WTC11 (cell line): Measurements from ENCODE around the gene HACD3. TPM values are rescaled to one million over a fixed set of nuclear protein-coding genes. Genes with fewer than 3 reads are reported as not detected.
A peak's percentile ranks its signal among the peaks of the same experiment; 100 is the strongest.

ENCODE experiments used
- ATAC-seq: fragments of 200-7000 bp; cut with Tn5 transposase; 2 replicates; pipeline ENCODE4 v1.10.0; 2021; ENCODE audit warnings: mild to moderate bottlenecking, moderate library complexity
- CTCF ChIA-PET: fragments of 300-600 bp; sonication (Branson Sonifier 250); formaldehyde crosslinking; loops from one replicate; lab custom pipeline; 2021; ENCODE audit warnings: antibody characterized with exemption; lab: Charles Lee
- POLR2A ChIA-PET: fragments of 350-600 bp; sonication (Branson Sonifier 250); formaldehyde crosslinking; loops from one replicate; lab custom pipeline; 2021; ENCODE audit warnings: antibody characterized with exemption; lab: Charles Lee
- DNase-seq: peaks from one replicate; pipeline ENCODE4 v3.0.0; 2021; ENCODE audit warnings: low spot score
- H3K27ac Mint-ChIP-seq: 2 replicates; pipeline ENCODE4 v1.8.0; 2021; ENCODE audit warnings: mixed read lengths
- H3K27me3 Mint-ChIP-seq: 2 replicates; pipeline ENCODE4 v1.8.0; 2021; ENCODE audit warnings: low read depth, mild to moderate bottlenecking, moderate library complexity, mixed read lengths
- H3K36me3 Mint-ChIP-seq: 2 replicates; pipeline ENCODE4 v1.8.0; 2021; ENCODE audit warnings: mixed read lengths
- H3K4me1 Mint-ChIP-seq: 2 replicates; pipeline ENCODE4 v1.8.0; 2022; ENCODE audit warnings: mixed read lengths
- H3K4me3 Mint-ChIP-seq: 2 replicates; pipeline ENCODE4 v1.8.0; 2021; ENCODE audit warnings: mild to moderate bottlenecking, moderate library complexity, mixed read lengths
- H3K9me3 Mint-ChIP-seq: 2 replicates; pipeline ENCODE4 v1.8.0; 2021; ENCODE audit warnings: mixed read lengths
- E2F4 ChIP-seq: sonication (generic); formaldehyde crosslinking; IDR thresholded peaks from 2 replicates; pipeline ENCODE4 v1.8.1; 2022; ENCODE audit warnings: low read depth, mild to moderate bottlenecking, moderate library complexity, missing genetic modification reagents, borderline replicate concordance
- NR2C2 ChIP-seq: sonication (generic); formaldehyde crosslinking; IDR thresholded peaks from 2 replicates; pipeline ENCODE4 v1.8.0; 2022; ENCODE audit warnings: mild to moderate bottlenecking, missing genetic modification reagents
- TCF7 ChIP-seq: sonication (generic); formaldehyde crosslinking; IDR thresholded peaks from 2 replicates; pipeline ENCODE4 v1.8.0; 2022; ENCODE audit warnings: mild to moderate bottlenecking, low read depth, missing genetic modification reagents, moderate library complexity
- ZNF416 ChIP-seq: fragments of 250-450 bp; sonication (Bioruptor Pico); IDR thresholded peaks from 2 replicates; pipeline ENCODE4 v1.9.0; 2021; ENCODE audit warnings: mild to moderate bottlenecking, inconsistent platforms
- total RNA-seq: library from RNA; stranded (reverse); gene quantifications from 3 replicates; pipeline ENCODE4 v1.2.3, GENCODE V29; 2021
- TF ChIP-seq, protein P1 (sequence below): fragments of 250-450 bp; sonication (Bioruptor Pico); IDR thresholded peaks from 2 replicates; pipeline ENCODE4 v1.9.0; 2021; ENCODE audit warnings: mild to moderate bottlenecking
- TF ChIP-seq, protein P2 (sequence below): fragments of 250-450 bp; sonication (Bioruptor Pico); IDR thresholded peaks from 2 replicates; pipeline ENCODE4 v1.9.0; 2021; ENCODE audit warnings: moderate library complexity, mild to moderate bottlenecking, inconsistent platforms, borderline replicate concordance
- TF ChIP-seq, protein P3 (sequence below): sonication (generic); formaldehyde crosslinking; IDR thresholded peaks from 2 replicates; pipeline ENCODE4 v1.8.1; 2023; ENCODE audit warnings: mild to moderate bottlenecking, missing genetic modification reagents, borderline replicate concordance
- TF ChIP-seq, protein P4 (sequence below): sonication (generic); formaldehyde crosslinking; IDR thresholded peaks from 2 replicates; pipeline ENCODE4 v1.8.0; 2022; ENCODE audit warnings: missing genetic modification reagents
- TF ChIP-seq, protein P5 (sequence below): fragments of 200-600 bp; IDR thresholded peaks from 2 replicates; pipeline ENCODE4 v1.8.0; 2022; ENCODE audit warnings: antibody characterized with exemption
- TF ChIP-seq, protein P6 (sequence below): sonication (generic); formaldehyde crosslinking; conservative IDR thresholded peaks from 2 replicates; pipeline ENCODE4 v1.8.1; 2023; ENCODE audit warnings: mild to moderate bottlenecking, low read depth, missing genetic modification reagents, moderate library complexity
- TF ChIP-seq, protein P7 (sequence below): sonication (generic); formaldehyde crosslinking; IDR thresholded peaks from 2 replicates; pipeline ENCODE4 v1.8.1; 2023; ENCODE audit warnings: mild to moderate bottlenecking, missing genetic modification reagents, moderate library complexity

Gene HACD3
- total RNA-seq, 1 experiment from 2014 or later, result 95.9 TPM

- TF ChIP-seq, protein P1, sequence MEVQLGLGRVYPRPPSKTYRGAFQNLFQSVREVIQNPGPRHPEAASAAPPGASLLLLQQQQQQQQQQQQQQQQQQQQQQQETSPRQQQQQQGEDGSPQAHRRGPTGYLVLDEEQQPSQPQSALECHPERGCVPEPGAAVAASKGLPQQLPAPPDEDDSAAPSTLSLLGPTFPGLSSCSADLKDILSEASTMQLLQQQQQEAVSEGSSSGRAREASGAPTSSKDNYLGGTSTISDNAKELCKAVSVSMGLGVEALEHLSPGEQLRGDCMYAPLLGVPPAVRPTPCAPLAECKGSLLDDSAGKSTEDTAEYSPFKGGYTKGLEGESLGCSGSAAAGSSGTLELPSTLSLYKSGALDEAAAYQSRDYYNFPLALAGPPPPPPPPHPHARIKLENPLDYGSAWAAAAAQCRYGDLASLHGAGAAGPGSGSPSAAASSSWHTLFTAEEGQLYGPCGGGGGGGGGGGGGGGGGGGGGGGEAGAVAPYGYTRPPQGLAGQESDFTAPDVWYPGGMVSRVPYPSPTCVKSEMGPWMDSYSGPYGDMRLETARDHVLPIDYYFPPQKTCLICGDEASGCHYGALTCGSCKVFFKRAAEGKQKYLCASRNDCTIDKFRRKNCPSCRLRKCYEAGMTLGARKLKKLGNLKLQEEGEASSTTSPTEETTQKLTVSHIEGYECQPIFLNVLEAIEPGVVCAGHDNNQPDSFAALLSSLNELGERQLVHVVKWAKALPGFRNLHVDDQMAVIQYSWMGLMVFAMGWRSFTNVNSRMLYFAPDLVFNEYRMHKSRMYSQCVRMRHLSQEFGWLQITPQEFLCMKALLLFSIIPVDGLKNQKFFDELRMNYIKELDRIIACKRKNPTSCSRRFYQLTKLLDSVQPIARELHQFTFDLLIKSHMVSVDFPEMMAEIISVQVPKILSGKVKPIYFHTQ (CRISPR knock-in tag), result no peak
- TF ChIP-seq, protein P2, sequence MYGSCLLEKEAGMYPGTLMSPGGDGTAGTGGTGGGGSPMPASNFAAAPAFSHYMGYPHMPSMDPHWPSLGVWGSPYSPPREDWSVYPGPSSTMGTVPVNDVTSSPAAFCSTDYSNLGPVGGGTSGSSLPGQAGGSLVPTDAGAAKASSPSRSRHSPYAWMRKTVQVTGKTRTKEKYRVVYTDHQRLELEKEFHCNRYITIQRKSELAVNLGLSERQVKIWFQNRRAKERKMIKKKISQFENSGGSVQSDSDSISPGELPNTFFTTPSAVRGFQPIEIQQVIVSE (CRISPR knock-in tag), result no peak
- TF ChIP-seq, protein P3, sequence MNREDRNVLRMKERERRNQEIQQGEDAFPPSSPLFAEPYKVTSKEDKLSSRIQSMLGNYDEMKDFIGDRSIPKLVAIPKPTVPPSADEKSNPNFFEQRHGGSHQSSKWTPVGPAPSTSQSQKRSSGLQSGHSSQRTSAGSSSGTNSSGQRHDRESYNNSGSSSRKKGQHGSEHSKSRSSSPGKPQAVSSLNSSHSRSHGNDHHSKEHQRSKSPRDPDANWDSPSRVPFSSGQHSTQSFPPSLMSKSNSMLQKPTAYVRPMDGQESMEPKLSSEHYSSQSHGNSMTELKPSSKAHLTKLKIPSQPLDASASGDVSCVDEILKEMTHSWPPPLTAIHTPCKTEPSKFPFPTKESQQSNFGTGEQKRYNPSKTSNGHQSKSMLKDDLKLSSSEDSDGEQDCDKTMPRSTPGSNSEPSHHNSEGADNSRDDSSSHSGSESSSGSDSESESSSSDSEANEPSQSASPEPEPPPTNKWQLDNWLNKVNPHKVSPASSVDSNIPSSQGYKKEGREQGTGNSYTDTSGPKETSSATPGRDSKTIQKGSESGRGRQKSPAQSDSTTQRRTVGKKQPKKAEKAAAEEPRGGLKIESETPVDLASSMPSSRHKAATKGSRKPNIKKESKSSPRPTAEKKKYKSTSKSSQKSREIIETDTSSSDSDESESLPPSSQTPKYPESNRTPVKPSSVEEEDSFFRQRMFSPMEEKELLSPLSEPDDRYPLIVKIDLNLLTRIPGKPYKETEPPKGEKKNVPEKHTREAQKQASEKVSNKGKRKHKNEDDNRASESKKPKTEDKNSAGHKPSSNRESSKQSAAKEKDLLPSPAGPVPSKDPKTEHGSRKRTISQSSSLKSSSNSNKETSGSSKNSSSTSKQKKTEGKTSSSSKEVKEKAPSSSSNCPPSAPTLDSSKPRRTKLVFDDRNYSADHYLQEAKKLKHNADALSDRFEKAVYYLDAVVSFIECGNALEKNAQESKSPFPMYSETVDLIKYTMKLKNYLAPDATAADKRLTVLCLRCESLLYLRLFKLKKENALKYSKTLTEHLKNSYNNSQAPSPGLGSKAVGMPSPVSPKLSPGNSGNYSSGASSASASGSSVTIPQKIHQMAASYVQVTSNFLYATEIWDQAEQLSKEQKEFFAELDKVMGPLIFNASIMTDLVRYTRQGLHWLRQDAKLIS (CRISPR knock-in tag), result no peak
- no peak for TF ChIP-seq E2F4 (CRISPR knock-in tag)
- TF ChIP-seq, protein P4, sequence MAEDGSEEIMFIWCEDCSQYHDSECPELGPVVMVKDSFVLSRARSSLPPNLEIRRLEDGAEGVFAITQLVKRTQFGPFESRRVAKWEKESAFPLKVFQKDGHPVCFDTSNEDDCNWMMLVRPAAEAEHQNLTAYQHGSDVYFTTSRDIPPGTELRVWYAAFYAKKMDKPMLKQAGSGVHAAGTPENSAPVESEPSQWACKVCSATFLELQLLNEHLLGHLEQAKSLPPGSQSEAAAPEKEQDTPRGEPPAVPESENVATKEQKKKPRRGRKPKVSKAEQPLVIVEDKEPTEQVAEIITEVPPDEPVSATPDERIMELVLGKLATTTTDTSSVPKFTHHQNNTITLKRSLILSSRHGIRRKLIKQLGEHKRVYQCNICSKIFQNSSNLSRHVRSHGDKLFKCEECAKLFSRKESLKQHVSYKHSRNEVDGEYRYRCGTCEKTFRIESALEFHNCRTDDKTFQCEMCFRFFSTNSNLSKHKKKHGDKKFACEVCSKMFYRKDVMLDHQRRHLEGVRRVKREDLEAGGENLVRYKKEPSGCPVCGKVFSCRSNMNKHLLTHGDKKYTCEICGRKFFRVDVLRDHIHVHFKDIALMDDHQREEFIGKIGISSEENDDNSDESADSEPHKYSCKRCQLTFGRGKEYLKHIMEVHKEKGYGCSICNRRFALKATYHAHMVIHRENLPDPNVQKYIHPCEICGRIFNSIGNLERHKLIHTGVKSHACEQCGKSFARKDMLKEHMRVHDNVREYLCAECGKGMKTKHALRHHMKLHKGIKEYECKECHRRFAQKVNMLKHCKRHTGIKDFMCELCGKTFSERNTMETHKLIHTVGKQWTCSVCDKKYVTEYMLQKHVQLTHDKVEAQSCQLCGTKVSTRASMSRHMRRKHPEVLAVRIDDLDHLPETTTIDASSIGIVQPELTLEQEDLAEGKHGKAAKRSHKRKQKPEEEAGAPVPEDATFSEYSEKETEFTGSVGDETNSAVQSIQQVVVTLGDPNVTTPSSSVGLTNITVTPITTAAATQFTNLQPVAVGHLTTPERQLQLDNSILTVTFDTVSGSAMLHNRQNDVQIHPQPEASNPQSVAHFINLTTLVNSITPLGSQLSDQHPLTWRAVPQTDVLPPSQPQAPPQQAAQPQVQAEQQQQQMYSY (CRISPR knock-in tag), result no peak
- TF ChIP-seq TCF7 (CRISPR knock-in tag), result no peak
- TF ChIP-seq, protein P5, sequence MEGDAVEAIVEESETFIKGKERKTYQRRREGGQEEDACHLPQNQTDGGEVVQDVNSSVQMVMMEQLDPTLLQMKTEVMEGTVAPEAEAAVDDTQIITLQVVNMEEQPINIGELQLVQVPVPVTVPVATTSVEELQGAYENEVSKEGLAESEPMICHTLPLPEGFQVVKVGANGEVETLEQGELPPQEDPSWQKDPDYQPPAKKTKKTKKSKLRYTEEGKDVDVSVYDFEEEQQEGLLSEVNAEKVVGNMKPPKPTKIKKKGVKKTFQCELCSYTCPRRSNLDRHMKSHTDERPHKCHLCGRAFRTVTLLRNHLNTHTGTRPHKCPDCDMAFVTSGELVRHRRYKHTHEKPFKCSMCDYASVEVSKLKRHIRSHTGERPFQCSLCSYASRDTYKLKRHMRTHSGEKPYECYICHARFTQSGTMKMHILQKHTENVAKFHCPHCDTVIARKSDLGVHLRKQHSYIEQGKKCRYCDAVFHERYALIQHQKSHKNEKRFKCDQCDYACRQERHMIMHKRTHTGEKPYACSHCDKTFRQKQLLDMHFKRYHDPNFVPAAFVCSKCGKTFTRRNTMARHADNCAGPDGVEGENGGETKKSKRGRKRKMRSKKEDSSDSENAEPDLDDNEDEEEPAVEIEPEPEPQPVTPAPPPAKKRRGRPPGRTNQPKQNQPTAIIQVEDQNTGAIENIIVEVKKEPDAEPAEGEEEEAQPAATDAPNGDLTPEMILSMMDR, result no peak
- TF ChIP-seq ZNF416 (CRISPR knock-in tag), result no peak
Measured at GRCh38 chr15:65540314-65540713, 10.1 kb downstream of the HACD3 start (continued).

GRCh38 chr15:65541231-65541820 is 11.1 kb downstream of the HACD3 start:
- DNase-seq, result no peak
- no peak for ATAC-seq
- ChIA-PET CTCF (interaction anchor here (0.6 kb wide), 1 partner anchor 20 kb away, joined by 3 read pairs; no protein-coding TSS in a partner anchor), POLR2A (no interaction called here)
- Mint-ChIP-seq H3K4me1 (peaks cover 5% of the 10 kb centered on the region; the same call in 1 of the 2 replicates), H3K27me3 (no peaks in the 10 kb centered on the region), H3K9me3 (no peaks in the 10 kb centered on the region), H3K36me3 (peaks cover 2% of the 10 kb centered on the region; the same call in 1 of the 2 replicates), H3K4me3 (no peak overlapping the region), H3K27ac (peak overlapping the region; percentile 19; the same call in 1 of the 2 replicates)
- TF ChIP-seq, protein P6, sequence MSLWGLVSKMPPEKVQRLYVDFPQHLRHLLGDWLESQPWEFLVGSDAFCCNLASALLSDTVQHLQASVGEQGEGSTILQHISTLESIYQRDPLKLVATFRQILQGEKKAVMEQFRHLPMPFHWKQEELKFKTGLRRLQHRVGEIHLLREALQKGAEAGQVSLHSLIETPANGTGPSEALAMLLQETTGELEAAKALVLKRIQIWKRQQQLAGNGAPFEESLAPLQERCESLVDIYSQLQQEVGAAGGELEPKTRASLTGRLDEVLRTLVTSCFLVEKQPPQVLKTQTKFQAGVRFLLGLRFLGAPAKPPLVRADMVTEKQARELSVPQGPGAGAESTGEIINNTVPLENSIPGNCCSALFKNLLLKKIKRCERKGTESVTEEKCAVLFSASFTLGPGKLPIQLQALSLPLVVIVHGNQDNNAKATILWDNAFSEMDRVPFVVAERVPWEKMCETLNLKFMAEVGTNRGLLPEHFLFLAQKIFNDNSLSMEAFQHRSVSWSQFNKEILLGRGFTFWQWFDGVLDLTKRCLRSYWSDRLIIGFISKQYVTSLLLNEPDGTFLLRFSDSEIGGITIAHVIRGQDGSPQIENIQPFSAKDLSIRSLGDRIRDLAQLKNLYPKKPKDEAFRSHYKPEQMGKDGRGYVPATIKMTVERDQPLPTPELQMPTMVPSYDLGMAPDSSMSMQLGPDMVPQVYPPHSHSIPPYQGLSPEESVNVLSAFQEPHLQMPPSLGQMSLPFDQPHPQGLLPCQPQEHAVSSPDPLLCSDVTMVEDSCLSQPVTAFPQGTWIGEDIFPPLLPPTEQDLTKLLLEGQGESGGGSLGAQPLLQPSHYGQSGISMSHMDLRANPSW, result no peak
- TF ChIP-seq, protein P7, sequence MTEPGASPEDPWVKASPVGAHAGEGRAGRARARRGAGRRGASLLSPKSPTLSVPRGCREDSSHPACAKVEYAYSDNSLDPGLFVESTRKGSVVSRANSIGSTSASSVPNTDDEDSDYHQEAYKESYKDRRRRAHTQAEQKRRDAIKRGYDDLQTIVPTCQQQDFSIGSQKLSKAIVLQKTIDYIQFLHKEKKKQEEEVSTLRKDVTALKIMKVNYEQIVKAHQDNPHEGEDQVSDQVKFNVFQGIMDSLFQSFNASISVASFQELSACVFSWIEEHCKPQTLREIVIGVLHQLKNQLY (CRISPR knock-in tag), result no peak
- no peak for TF ChIP-seq NR2C2 (CRISPR knock-in tag)
